HL-60 (cell line): ENCODE data around the gene CYP8B1.

Experiments
- DNase-seq, 2 experiments: peaks; one replicate each; pipeline ENCODE4 v3.0.0-alpha.2; 2010 to 2020; ENCODE audit warnings: low read depth in 1 of 2, low spot score in 1 of 2
- H3K27ac ChIP-seq: fragments of 250-450 bp; sonication (Bioruptor Pico); replicated peaks from 2 replicates; pipeline ENCODE4 v1.5.1; 2020; ENCODE audit warnings: mild to moderate bottlenecking, moderate library complexity
- H3K27me3 ChIP-seq: fragments of 250-450 bp; sonication (Bioruptor Pico); 2 replicates; pipeline ENCODE4 v1.5.1; 2021; ENCODE audit warnings: mild to moderate bottlenecking, moderate library complexity; ENCODE audit not compliant: insufficient read depth, poor library complexity, severe bottlenecking
- H3K4me3 ChIP-seq: replicated peaks from 2 replicates; pipeline ENCODE4 v1.5.1; 2011; ENCODE audit warnings: mild to moderate bottlenecking, control low read depth, low read length; ENCODE audit not compliant: insufficient read depth
- GABPA ChIP-seq: IDR thresholded peaks from 2 replicates; pipeline ENCODE4 v1.6.1; 2012; ENCODE audit warnings: low read depth
- POLR2AphosphoS5 ChIP-seq: IDR thresholded peaks from 2 replicates; pipeline ENCODE4 v1.6.1; 2012; ENCODE audit warnings: low read depth
- SPI1 ChIP-seq: IDR thresholded peaks from 2 replicates; pipeline ENCODE4 v1.6.1; 2012; ENCODE audit warnings: low read depth, mild to moderate bottlenecking, borderline replicate concordance
- long read RNA-seq: library from polyadenylated mRNA; unstranded; transcript quantifications from one replicate; pipeline ENCODE4 v2.0.0, GENCODE V29; 2020
- TF ChIP-seq, protein P1 (sequence below): IDR thresholded peaks from one replicate; pipeline ENCODE4 v1.5.1; 2011; ENCODE audit warnings: low read length, control low read depth, inconsistent platforms; ENCODE audit not compliant: insufficient read depth
- TF ChIP-seq, protein P2 (sequence below): IDR thresholded peaks from 2 replicates; pipeline ENCODE4 v1.6.1; 2012; ENCODE audit warnings: low read depth; ENCODE audit not compliant: insufficient replicate concordance

The CYP8B1 gene
- long read RNA-seq: 0 reads

DNA sequence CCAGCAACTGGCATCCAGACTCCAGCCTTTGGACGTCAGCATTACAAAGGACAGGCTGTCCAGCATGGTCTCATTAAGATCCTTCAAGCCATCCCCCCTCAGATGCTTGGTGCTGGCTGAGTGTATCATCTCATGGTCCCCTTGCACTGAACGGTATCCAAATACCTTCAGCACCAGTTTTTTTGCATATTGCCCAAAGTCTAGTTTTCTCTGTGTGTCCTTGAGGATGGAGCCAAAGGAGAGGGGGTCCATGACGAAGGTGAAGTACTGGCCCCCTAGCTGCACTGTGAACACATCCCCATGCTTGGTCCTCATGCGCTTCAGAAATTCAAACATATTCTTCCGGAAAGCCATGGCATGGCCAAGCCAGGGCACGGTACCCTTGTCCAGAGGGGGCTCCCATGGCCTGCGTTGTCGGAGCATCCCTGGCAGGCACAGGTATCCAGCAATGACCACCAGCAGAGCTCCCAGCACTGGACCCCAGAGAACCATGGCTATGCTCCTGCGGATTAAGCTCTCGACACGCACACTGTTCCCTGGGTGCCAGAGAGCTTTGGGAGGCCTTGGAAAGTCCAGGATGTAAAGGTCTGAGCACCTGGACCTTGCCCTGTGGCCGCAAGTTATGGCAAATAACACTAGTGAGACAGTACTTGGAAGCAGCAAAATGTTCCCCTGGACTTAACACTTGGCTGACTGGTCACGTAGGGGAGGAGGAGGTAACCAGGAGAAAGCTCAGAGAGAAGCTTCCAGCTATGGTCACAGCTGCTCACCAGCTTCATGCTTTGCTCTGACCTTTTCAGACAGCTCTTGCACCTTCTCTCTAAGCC lies at the start of gene CYP8B1:
Gene CYP8B1 (minus strand): TSS at position 555 of the 827 bp plus-strand sequence. CDS start 63 bp downstream, at position 492.
- DNase-seq: no peak
- H3K4me3 ChIP-seq: no peak within 1 kb of the TSS
- no peak within 1 kb of the TSS for H3K27ac ChIP-seq
- TF ChIP-seq, protein P1, sequence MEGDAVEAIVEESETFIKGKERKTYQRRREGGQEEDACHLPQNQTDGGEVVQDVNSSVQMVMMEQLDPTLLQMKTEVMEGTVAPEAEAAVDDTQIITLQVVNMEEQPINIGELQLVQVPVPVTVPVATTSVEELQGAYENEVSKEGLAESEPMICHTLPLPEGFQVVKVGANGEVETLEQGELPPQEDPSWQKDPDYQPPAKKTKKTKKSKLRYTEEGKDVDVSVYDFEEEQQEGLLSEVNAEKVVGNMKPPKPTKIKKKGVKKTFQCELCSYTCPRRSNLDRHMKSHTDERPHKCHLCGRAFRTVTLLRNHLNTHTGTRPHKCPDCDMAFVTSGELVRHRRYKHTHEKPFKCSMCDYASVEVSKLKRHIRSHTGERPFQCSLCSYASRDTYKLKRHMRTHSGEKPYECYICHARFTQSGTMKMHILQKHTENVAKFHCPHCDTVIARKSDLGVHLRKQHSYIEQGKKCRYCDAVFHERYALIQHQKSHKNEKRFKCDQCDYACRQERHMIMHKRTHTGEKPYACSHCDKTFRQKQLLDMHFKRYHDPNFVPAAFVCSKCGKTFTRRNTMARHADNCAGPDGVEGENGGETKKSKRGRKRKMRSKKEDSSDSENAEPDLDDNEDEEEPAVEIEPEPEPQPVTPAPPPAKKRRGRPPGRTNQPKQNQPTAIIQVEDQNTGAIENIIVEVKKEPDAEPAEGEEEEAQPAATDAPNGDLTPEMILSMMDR: no peak
- TF ChIP-seq POLR2AphosphoS5 (no peak), GABPA (no peak), SPI1 (no peak)
- TF ChIP-seq, protein P2, sequence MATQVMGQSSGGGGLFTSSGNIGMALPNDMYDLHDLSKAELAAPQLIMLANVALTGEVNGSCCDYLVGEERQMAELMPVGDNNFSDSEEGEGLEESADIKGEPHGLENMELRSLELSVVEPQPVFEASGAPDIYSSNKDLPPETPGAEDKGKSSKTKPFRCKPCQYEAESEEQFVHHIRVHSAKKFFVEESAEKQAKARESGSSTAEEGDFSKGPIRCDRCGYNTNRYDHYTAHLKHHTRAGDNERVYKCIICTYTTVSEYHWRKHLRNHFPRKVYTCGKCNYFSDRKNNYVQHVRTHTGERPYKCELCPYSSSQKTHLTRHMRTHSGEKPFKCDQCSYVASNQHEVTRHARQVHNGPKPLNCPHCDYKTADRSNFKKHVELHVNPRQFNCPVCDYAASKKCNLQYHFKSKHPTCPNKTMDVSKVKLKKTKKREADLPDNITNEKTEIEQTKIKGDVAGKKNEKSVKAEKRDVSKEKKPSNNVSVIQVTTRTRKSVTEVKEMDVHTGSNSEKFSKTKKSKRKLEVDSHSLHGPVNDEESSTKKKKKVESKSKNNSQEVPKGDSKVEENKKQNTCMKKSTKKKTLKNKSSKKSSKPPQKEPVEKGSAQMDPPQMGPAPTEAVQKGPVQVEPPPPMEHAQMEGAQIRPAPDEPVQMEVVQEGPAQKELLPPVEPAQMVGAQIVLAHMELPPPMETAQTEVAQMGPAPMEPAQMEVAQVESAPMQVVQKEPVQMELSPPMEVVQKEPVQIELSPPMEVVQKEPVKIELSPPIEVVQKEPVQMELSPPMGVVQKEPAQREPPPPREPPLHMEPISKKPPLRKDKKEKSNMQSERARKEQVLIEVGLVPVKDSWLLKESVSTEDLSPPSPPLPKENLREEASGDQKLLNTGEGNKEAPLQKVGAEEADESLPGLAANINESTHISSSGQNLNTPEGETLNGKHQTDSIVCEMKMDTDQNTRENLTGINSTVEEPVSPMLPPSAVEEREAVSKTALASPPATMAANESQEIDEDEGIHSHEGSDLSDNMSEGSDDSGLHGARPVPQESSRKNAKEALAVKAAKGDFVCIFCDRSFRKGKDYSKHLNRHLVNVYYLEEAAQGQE: no peak
- peaks cover 2% of the 10 kb centered on the region for H3K27me3 ChIP-seq

- H3K27me3 ChIP-seq: no peaks in the 10 kb centered on the region
- TF ChIP-seq, protein P2: no peak
- TF ChIP-seq POLR2AphosphoS5 (no peak), SPI1 (no peak), GABPA (no peak)
- TF ChIP-seq, protein P1: no peak
- H3K27ac ChIP-seq: no peak overlapping the region
- DNase-seq: no peak
- no peak overlapping the region for H3K4me3 ChIP-seq
Observed at GRCh38 chr3:42923606-42924005, 47.9 kb upstream of the CYP8B1 start.

DNA sequence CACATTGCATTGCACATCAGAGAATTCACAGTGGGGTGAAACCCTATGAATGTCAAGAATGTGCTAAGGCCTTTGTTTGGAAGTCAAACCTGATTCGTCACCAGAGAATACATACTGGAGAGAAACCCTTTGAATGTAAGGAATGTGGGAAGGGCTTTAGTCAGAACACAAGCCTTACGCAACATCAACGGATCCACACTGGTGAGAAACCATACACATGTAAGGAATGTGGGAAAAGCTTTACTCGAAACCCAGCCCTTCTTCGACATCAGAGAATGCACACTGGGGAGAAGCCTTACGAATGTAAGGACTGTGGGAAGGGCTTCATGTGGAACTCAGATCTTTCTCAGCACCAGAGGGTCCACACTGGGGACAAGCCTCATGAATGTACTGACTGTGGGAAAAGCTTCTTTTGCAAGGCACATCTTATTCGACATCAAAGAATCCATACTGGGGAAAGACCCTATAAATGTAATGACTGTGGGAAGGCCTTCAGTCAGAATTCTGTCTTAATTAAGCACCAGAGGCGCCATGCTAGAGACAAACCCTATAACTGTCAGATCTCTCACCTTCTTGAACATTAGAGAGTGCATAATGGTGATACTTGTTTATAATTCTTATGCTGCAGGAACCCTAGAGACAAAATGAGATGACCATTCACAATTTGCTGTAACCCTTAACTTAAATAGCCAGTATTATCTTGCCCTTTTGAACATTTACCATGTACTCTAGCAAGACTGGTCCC lies 39.3 kb upstream of the CYP8B1 start:
- DNase-seq: no peak
- TF ChIP-seq GABPA (no peak), POLR2AphosphoS5 (no peak), SPI1 (no peak)
- TF ChIP-seq, protein P2: no peak
- TF ChIP-seq, protein P1: no peak
- Histone ChIP-seq H3K27ac (no peak overlapping the region), H3K27me3 (no peaks in the 10 kb centered on the region), H3K4me3 (no peak overlapping the region)
